AG04449 (cell line): ENCODE data around the gene TBC1D8.

Source experiments
- CTCF ChIA-PET: fragments of 350-600 bp; formaldehyde crosslinking; extraction: SDS; loops from one replicate; lab custom pipeline; 2021; ENCODE audit warnings: antibody characterized with exemption; lab: Yijun Ruan, JAX
- POLR2A ChIA-PET: fragments of 400-600, 350-600 bp; formaldehyde crosslinking; extraction: SDS; loops from one replicate; lab custom pipeline; 2020; ENCODE audit warnings: antibody characterized with exemption, inconsistent platforms; lab: Yijun Ruan, JAX
- DNase-seq: peaks from one replicate; pipeline ENCODE4 v3.0.0-alpha.2; 2010; ENCODE audit warnings: low read depth, low spot score
- H3K4me3 ChIP-seq: 2 replicates; pipeline ENCODE4 v1.5.1; 2011; ENCODE audit warnings: low read depth, mild to moderate bottlenecking, control low read depth, low read length
- TF ChIP-seq, protein P1 (sequence below): IDR thresholded peaks from one replicate; pipeline ENCODE4 v1.5.1; 2011; ENCODE audit warnings: mild to moderate bottlenecking, moderate library complexity, low read length, control low read depth, inconsistent platforms; ENCODE audit not compliant: insufficient read depth; ENCODE audit errors: missing control alignments

Gene TBC1D8

DNA sequence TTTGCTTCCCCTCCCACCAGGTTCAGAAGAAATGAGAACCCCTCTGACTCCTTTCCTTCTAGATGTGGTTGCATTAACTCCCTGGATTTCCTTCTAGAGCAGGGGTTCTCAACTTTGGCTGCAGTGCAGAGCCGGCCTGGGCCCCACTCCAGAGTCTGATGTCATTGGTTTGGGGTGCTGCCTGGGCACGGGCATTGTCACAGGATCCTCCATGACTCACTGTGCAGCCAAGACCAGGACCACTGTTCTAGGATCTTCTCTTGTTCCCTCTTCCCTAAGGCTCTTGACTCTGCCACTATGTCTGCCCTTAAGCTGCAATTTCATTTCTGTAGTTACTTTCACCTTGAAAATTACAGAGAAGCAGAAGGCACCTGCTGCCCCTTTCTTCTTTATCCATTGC is 31.8 kb downstream of the TBC1D8 start:
- POLR2A ChIA-PET, result no interaction called here
- DNase-seq, result no peak
- TF ChIP-seq, protein P1, sequence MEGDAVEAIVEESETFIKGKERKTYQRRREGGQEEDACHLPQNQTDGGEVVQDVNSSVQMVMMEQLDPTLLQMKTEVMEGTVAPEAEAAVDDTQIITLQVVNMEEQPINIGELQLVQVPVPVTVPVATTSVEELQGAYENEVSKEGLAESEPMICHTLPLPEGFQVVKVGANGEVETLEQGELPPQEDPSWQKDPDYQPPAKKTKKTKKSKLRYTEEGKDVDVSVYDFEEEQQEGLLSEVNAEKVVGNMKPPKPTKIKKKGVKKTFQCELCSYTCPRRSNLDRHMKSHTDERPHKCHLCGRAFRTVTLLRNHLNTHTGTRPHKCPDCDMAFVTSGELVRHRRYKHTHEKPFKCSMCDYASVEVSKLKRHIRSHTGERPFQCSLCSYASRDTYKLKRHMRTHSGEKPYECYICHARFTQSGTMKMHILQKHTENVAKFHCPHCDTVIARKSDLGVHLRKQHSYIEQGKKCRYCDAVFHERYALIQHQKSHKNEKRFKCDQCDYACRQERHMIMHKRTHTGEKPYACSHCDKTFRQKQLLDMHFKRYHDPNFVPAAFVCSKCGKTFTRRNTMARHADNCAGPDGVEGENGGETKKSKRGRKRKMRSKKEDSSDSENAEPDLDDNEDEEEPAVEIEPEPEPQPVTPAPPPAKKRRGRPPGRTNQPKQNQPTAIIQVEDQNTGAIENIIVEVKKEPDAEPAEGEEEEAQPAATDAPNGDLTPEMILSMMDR, result no peak

DNA sequence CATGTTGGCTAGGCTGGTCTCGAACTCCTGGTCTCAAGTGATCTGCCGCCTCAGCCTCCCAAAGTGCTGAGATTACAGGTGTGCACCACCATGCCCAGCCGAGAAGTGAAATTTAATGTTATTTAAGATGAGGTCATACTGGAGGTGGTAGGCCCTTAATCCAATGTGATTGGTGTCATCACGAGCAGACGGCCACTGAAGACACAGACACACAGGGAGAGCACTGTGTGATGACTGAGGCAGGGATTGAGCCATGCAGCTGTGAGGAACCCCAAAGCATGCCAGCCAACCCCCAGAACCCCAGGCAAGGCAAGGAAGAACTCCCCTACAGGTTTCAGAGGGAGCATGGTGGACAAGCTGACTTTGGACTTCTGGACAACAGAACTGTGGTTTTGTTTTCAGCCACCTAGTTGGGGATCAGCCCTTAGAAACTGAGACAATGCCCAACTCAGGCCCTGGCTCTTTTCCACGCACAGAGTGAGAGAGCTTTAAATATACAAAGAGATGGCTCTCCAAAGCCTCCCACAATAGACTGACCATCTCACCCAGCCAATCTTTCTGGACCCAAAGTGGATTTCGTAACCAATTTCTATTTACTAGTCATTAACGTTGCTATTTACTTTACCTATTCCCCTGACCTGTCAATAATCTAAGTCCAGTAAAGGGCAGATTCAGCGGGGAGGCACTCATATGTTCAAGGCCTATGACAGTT is 34.2 kb downstream of the TBC1D8 start:
- TF ChIP-seq, protein P1, result no peak
- POLR2A ChIA-PET, result no interaction called here
- no peak overlapping the region for H3K4me3 ChIP-seq
- CTCF ChIA-PET, result no interaction called here
- no peak for DNase-seq

More for the DNA sequence above, 31.8 kb downstream of the TBC1D8 start:
- CTCF ChIA-PET, result no interaction called here
- no peak overlapping the region for H3K4me3 ChIP-seq

DNA sequence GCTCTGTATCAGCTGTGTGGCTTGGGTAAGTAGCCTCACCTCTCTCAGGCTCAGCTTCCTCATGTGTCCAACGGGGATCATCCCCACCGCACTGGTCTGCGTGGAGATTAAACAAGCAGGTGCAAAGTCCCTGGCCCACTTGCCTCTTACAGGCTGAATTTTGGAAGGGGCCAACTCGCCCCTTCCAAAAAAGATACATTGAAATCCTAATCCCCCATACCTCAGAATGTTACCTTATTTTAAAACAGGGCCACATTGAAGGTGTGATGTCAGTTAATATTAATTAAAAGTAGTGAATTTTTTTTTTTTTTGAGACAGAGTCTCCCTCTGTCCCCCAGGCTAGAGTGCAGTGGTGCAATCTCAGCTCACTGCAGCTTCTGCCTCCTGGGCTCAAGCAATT is 34.8 kb downstream of the TBC1D8 start:
- TF ChIP-seq, protein P1, result no peak
- H3K4me3 ChIP-seq, result no peak overlapping the region
- DNase-seq, result no peak
- CTCF ChIA-PET, result no interaction called here
- POLR2A ChIA-PET, result no interaction called here

DNA sequence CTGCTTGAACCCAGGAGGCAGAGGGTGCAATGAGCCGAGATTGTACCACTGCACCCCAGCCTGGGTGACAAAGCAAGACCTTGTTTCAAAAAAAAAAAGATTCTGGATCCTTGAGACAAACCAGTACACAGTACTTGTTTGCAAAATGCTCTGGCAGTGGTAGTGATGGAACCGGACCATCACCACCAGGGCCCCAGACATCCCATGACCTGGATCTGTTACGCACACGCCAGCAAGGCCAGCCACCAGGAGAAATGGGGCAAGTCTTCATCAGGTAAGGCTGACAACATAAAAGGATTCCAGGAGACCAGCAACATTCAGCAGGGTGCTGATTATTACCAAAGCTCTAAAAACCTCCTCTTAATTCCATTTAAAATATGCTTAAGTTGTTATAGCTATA is 35.5 kb downstream of the TBC1D8 start:
- H3K4me3 ChIP-seq, result no peak overlapping the region
- ChIA-PET POLR2A (no interaction called here), CTCF (no interaction called here)
- TF ChIP-seq, protein P1, result no peak
- no peak for DNase-seq

DNA sequence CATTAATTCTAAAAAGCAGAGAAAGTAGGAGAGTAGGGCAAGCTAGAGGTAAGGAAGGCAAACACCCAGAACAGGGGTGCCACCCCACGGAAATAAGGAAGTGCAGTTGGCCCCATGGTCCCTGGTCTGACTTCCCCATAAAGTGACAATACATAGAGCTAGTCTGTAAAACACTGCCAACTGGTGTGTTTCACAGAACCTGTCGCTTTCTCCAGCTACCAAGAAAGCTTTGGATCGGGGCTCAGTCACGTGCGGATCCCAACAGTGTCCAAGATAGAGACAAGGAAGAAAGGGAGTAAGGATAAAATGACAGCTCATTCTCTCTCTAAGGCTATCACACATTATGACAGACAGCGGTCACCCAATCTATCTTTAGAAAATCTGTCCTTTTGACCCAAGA is 36.4 kb downstream of the TBC1D8 start:
- TF ChIP-seq, protein P1, result no peak
- ChIA-PET POLR2A (no interaction called here), CTCF (interaction anchor here (1.2 kb wide), 1 partner anchor 36 kb away, joined by 3 read pairs; the partner anchor contains the start of gene TBC1D8)
- no peak overlapping the region for H3K4me3 ChIP-seq
- no peak for DNase-seq

DNA sequence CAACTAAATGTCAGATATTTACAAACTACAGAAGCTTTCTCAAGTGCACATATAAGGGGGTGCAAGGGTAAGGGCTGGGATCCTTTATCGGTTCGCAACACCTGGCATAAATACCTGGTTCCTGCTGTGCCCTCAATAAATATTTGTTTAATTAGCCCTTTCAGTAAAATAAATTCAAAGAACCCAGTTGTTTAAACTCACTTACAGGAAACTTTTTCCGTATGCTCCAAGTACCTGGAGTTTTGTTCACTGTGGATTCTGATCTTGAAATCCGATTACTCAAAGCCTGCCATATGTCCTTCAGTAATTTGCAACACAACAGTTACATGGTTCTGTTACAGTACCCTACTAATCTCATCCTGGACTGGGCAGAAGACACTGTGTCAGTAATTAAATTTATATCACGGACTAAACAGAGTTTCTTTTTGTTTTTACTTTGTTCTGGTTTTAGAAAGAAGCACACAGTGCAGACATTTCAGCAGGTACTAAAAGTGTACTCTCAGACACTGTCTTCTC is 36.9 kb downstream of the TBC1D8 start:
- ChIA-PET CTCF (interaction anchor here (1.2 kb wide), 1 partner anchor 36 kb away, joined by 3 read pairs; the partner anchor contains the start of gene TBC1D8), POLR2A (no interaction called here)
- TF ChIP-seq, protein P1, result no peak
- H3K4me3 ChIP-seq, result no peak overlapping the region
- DNase-seq, result no peak
